Vagina (tissue), 2 donors: ENCODE measurements around the gene ADAMTSL3. TPM values are rescaled to one million over a fixed set of nuclear protein-coding genes. Genes with fewer than 3 reads are reported as not detected.

ENCODE experiments used
- DNase-seq, 2 donors: peaks; one replicate each; pipeline ENCODE4 v3.0.0-alpha.2; 2017; ENCODE audit errors: extremely low spot score in 2 of 2
- H3K27ac ChIP-seq: fragments of 200-600 bp; sonication (generic); one replicate; pipeline ENCODE4 v1.5.1; 2019
- H3K27me3 ChIP-seq: fragments of 200-600 bp; sonication (generic); one replicate; pipeline ENCODE4 v1.5.1; 2019
- H3K36me3 ChIP-seq, 2 donors: fragments of 200-600 bp; sonication (generic); one replicate each; pipeline ENCODE4 v1.5.1; 2017 to 2019
- H3K4me1 ChIP-seq: fragments of 200-600 bp; sonication (generic); one replicate; pipeline ENCODE4 v1.5.1; 2019
- H3K4me3 ChIP-seq, 2 donors: fragments of 200-600 bp; sonication (generic); 1 replicate in 1 of 2; 2 replicates in 1 of 2; pipeline ENCODE4 v1.5.1; 2016 to 2019
- H3K9me3 ChIP-seq: fragments of 200-600 bp; sonication (generic); one replicate; pipeline ENCODE4 v1.5.1; 2019
- POLR2A ChIP-seq, 2 donors: fragments of 450-650 bp; IDR thresholded peaks; one replicate each; pipeline ENCODE4 v1.6.1; 2017; ENCODE audit warnings: antibody characterized with exemption in 2 of 2, mild to moderate bottlenecking in 2 of 2, moderate library complexity in 2 of 2
- POLR2AphosphoS5 ChIP-seq, 2 donors: sonication (generic); formaldehyde crosslinking; IDR thresholded peaks; one replicate each; pipeline ENCODE4 v1.9.0; 2017; ENCODE audit warnings: antibody characterized with exemption in 2 of 2, mild to moderate bottlenecking in 2 of 2, low read depth in 1 of 2; ENCODE audit not compliant: insufficient read depth in 1 of 2
- intact Hi-C: fragments of 100-400 bp; cut with DNase I; formaldehyde crosslinking; loops from one replicate; pipeline ENCODE4 v1.15.1; 2023
- total RNA-seq: library from RNA; depleted of rRNA; stranded (reverse); fragments of >200 nt; gene quantifications from one replicate; pipeline ENCODE4 v1.2.3, GENCODE V29; 2016
- TF ChIP-seq, protein P1 (sequence below), 3 experiments: fragments of 450-650 bp in 2 of 3; fragments of 200-600 bp in 1 of 3; sonication (generic) in 1 of 3; IDR thresholded peaks; one replicate each; pipeline ENCODE4 v1.5.1; 2017 to 2019; ENCODE audit warnings: antibody characterized with exemption in 3 of 3, mild to moderate bottlenecking in 2 of 3, moderate library complexity in 2 of 3

ADAMTSL3 gene
- total RNA-seq, 1 donor from 2014 or later: 4.2 TPM

GRCh38 chr15:83716605-83717004 is 62.7 kb downstream of the ADAMTSL3 start:
- Histone ChIP-seq H3K4me1 (peaks cover 6% of the 10 kb centered on the region), H3K27me3 (no peaks in the 10 kb centered on the region), H3K36me3 (no peaks in the 10 kb centered on the region), H3K9me3 (no peaks in the 10 kb centered on the region), H3K27ac (no peak overlapping the region), H3K4me3 (no peak overlapping the region)
- TF ChIP-seq, protein P1, sequence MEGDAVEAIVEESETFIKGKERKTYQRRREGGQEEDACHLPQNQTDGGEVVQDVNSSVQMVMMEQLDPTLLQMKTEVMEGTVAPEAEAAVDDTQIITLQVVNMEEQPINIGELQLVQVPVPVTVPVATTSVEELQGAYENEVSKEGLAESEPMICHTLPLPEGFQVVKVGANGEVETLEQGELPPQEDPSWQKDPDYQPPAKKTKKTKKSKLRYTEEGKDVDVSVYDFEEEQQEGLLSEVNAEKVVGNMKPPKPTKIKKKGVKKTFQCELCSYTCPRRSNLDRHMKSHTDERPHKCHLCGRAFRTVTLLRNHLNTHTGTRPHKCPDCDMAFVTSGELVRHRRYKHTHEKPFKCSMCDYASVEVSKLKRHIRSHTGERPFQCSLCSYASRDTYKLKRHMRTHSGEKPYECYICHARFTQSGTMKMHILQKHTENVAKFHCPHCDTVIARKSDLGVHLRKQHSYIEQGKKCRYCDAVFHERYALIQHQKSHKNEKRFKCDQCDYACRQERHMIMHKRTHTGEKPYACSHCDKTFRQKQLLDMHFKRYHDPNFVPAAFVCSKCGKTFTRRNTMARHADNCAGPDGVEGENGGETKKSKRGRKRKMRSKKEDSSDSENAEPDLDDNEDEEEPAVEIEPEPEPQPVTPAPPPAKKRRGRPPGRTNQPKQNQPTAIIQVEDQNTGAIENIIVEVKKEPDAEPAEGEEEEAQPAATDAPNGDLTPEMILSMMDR (IDR thresholded peaks at IDR 0.05): no peak
- TF ChIP-seq POLR2AphosphoS5 (IDR thresholded peaks at IDR 0.05; ENCODE audit: insufficient read depth in 1 of 2, low read depth in 1 of 2): no peak
- TF ChIP-seq POLR2A (IDR thresholded peaks at IDR 0.05): no peak
- DNase-seq: no peak
- intact Hi-C loops: no loop called here

DNA sequence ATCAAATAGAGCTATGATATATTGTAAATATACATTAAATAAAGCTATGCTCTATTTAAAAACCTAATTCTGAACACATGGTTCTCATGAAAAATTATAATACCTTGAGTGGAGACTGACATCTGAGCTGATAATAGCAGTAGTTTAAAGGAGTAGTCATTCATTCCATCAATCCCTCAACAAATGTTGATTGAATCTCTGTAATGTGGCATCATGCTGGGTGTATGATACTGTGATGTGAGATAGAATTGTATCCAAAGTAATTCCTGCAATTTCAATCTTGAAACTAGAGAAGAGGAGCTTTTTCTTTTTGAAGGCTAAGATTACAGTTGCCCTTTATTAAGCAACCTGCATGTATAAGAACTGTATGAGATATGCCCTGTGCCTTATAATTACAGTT is 63.1 kb downstream of the ADAMTSL3 start:
- Histone ChIP-seq H3K27me3 (no peaks in the 10 kb centered on the region), H3K27ac (no peak overlapping the region), H3K4me3 (no peak overlapping the region), H3K4me1 (peaks cover 6% of the 10 kb centered on the region), H3K9me3 (no peaks in the 10 kb centered on the region), H3K36me3 (no peaks in the 10 kb centered on the region)
- TF ChIP-seq, protein P1 (IDR thresholded peaks at IDR 0.05): no peak
- TF ChIP-seq POLR2AphosphoS5 (IDR thresholded peaks at IDR 0.05; ENCODE audit: insufficient read depth in 1 of 2, low read depth in 1 of 2): no peak
- no peak for TF ChIP-seq POLR2A (IDR thresholded peaks at IDR 0.05)
- no peak for DNase-seq
- intact Hi-C loops: no loop called here

DNA sequence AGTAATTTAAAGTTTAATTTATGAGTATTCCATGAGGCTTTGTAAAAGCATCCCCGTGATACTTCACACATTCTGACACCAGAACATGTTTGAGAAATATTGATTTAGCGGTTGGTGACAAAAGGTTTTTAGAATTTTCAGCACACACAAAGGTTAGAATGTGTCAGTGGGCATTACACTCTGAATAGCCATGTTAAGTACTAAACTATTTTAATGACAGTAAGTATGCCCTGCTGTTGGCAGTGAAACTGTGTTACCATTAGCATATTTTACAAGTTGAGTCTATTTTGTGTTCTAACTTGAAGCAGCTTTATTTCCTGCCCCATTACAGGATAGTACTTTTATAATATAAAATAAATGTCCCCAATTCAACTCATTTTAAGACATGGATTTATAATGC is 66.5 kb downstream of the ADAMTSL3 start:
- DNase-seq: no peak
- no peak overlapping the region for H3K4me3 ChIP-seq
- no peaks in the 10 kb centered on the region for H3K36me3 ChIP-seq
- H3K27ac ChIP-seq: no peak overlapping the region
- H3K9me3 ChIP-seq: no peaks in the 10 kb centered on the region
- H3K27me3 ChIP-seq: no peaks in the 10 kb centered on the region
- TF ChIP-seq POLR2AphosphoS5 (IDR thresholded peaks at IDR 0.05; ENCODE audit: insufficient read depth in 1 of 2, low read depth in 1 of 2) (no peak), POLR2A (IDR thresholded peaks at IDR 0.05) (no peak)
- TF ChIP-seq, protein P1 (IDR thresholded peaks at IDR 0.05): no peak
- no peaks in the 10 kb centered on the region for H3K4me1 ChIP-seq
- intact Hi-C loops: no loop called here

DNA sequence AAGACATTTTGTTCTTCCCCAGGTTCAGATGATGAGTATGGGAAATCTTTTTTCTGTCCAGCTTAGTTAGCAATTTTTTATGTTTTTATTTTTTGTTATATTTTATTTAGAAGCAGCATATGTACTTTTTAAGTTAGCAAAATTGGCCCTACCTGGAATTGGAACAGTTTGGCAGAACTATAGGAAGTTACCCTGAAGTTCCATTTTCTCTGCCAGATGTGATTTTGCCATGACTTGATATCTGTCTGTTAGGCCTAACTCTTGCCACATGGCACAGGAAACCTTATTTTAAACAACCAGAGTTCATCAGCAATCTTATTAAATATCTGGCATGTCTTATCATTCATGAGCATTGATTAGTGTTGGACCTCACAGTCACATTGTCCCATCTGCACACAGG is 67.1 kb downstream of the ADAMTSL3 start:
- H3K4me3 ChIP-seq: no peak overlapping the region
- no peak for DNase-seq
- TF ChIP-seq POLR2AphosphoS5 (IDR thresholded peaks at IDR 0.05; ENCODE audit: insufficient read depth in 1 of 2, low read depth in 1 of 2) (no peak), POLR2A (IDR thresholded peaks at IDR 0.05) (no peak)
- TF ChIP-seq, protein P1 (IDR thresholded peaks at IDR 0.05): no peak
- no peaks in the 10 kb centered on the region for H3K36me3 ChIP-seq
- intact Hi-C loops: no loop called here
- H3K27me3 ChIP-seq: no peaks in the 10 kb centered on the region
- H3K4me1 ChIP-seq: no peaks in the 10 kb centered on the region
- H3K9me3 ChIP-seq: no peaks in the 10 kb centered on the region
- H3K27ac ChIP-seq: no peak overlapping the region

GRCh38 chr15:83721981-83722380 is 68.1 kb downstream of the ADAMTSL3 start:
- H3K27ac ChIP-seq: no peak overlapping the region
- no peaks in the 10 kb centered on the region for H3K36me3 ChIP-seq
- no peak for DNase-seq
- no peaks in the 10 kb centered on the region for H3K4me1 ChIP-seq
- H3K27me3 ChIP-seq: no peaks in the 10 kb centered on the region
- intact Hi-C loops: no loop called here
- TF ChIP-seq POLR2AphosphoS5 (IDR thresholded peaks at IDR 0.05; ENCODE audit: insufficient read depth in 1 of 2, low read depth in 1 of 2) (no peak), POLR2A (IDR thresholded peaks at IDR 0.05) (no peak)
- TF ChIP-seq, protein P1 (IDR thresholded peaks at IDR 0.05): no peak
- H3K9me3 ChIP-seq: no peaks in the 10 kb centered on the region
- H3K4me3 ChIP-seq: no peak overlapping the region
